ENCODE results near the gene SLC24A3.

SLC24A3 gene

GRCh38 chr20:19453862-19454261, 241.4 kb downstream of the SLC24A3 start:
- H3K4me1 ChIP-seq (ENCODE audit: control insufficient read depth, insufficient read depth, low read length) = no peaks in the 10 kb centered on the region
- H3K4me2 ChIP-seq (ENCODE audit: low read length) = no peak overlapping the region
- H3K9ac ChIP-seq (ENCODE audit: low read depth, low read length) = no peak overlapping the region
- no peaks in the 10 kb centered on the region for H3K9me3 ChIP-seq (replicated peaks; ENCODE audit: low read length)
- no peak overlapping the region for H3K4me3 ChIP-seq (ENCODE audit: low read length)
- H3K36me3 ChIP-seq (ENCODE audit: insufficient read depth, low read length) = no peaks in the 10 kb centered on the region
- H3K27me3 ChIP-seq (ENCODE audit: control insufficient read depth, insufficient read depth, low read length) = no peaks in the 10 kb centered on the region

GRCh38 chr20:19456595-19457395, 244.4 kb downstream of the SLC24A3 start:
- H3K4me1 ChIP-seq (ENCODE audit: control insufficient read depth, insufficient read depth, low read length) = peaks cover 9% of the 10 kb centered on the region

GRCh38 chr20:19457611-19458010, 245.2 kb downstream of the SLC24A3 start:
- H3K4me2 ChIP-seq (ENCODE audit: low read length) = no peak overlapping the region
- no peaks in the 10 kb centered on the region for H3K27me3 ChIP-seq (ENCODE audit: control insufficient read depth, insufficient read depth, low read length)
- H3K4me1 ChIP-seq (ENCODE audit: control insufficient read depth, insufficient read depth, low read length) = peaks cover 9% of the 10 kb centered on the region
- no peaks in the 10 kb centered on the region for H3K9me3 ChIP-seq (replicated peaks; ENCODE audit: low read length)
- H3K4me3 ChIP-seq (ENCODE audit: low read length) = no peak overlapping the region
- H3K9ac ChIP-seq (ENCODE audit: low read depth, low read length) = no peak overlapping the region
- no peaks in the 10 kb centered on the region for H3K36me3 ChIP-seq (ENCODE audit: insufficient read depth, low read length)

More at GRCh38 chr20:19456595-19457395, 244.4 kb downstream of the SLC24A3 start:
- no peaks in the 10 kb centered on the region for H3K36me3 ChIP-seq (ENCODE audit: insufficient read depth, low read length)
- H3K4me3 ChIP-seq (ENCODE audit: low read length) = no peak overlapping the region
- H3K4me2 ChIP-seq (ENCODE audit: low read length) = no peak overlapping the region
- no peak overlapping the region for H3K9ac ChIP-seq (ENCODE audit: low read depth, low read length)
- no peaks in the 10 kb centered on the region for H3K9me3 ChIP-seq (replicated peaks; ENCODE audit: low read length)
- H3K27me3 ChIP-seq (ENCODE audit: control insufficient read depth, insufficient read depth, low read length) = no peaks in the 10 kb centered on the region

DNA sequence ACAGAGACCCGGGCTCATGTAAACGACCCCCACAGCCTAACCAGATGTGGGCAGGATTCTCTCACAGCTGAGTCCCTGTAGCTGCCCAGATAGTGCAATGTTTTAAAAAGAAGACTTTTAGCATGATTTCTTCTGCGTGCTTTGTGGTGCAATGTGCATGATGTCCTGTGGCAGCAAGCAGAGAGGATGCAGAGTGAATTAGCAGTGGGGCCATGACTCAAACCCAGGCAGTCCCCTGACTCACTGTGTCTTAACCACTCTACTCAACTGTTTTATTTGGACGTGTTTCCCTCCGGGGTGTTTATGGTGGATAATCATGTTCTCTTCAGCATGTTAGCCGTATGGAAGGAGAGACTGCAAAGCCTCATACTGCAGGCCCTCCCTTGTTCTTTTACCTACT, 247.9 kb downstream of the SLC24A3 start:
- H3K9me3 ChIP-seq (replicated peaks; ENCODE audit: low read length) = no peaks in the 10 kb centered on the region
- peaks cover 9% of the 10 kb centered on the region for H3K4me1 ChIP-seq (ENCODE audit: control insufficient read depth, insufficient read depth, low read length)
- H3K4me2 ChIP-seq (ENCODE audit: low read length) = no peak overlapping the region

GRCh38 chr20:19462491-19462890, 250.0 kb downstream of the SLC24A3 start:
- Histone ChIP-seq H3K9ac (ENCODE audit: low read depth, low read length) (no peak overlapping the region), H3K4me1 (ENCODE audit: control insufficient read depth, insufficient read depth, low read length) (peaks cover 9% of the 10 kb centered on the region), H3K4me2 (ENCODE audit: low read length) (no peak overlapping the region)

More for the DNA sequence above, 247.9 kb downstream of the SLC24A3 start:
- no peak overlapping the region for H3K4me3 ChIP-seq (ENCODE audit: low read length)
- no peaks in the 10 kb centered on the region for H3K36me3 ChIP-seq (ENCODE audit: insufficient read depth, low read length)
- no peak overlapping the region for H3K9ac ChIP-seq (ENCODE audit: low read depth, low read length)
- H3K27me3 ChIP-seq (ENCODE audit: control insufficient read depth, insufficient read depth, low read length) = no peaks in the 10 kb centered on the region

GRCh38 chr20:19463597-19463996, 251.2 kb downstream of the SLC24A3 start:
- H3K4me2 ChIP-seq (ENCODE audit: low read length) = no peak overlapping the region
- H3K4me1 ChIP-seq (ENCODE audit: control insufficient read depth, insufficient read depth, low read length) = peaks cover 9% of the 10 kb centered on the region
- no peaks in the 10 kb centered on the region for H3K36me3 ChIP-seq (ENCODE audit: insufficient read depth, low read length)
- no peak overlapping the region for H3K4me3 ChIP-seq (ENCODE audit: low read length)
- H3K9ac ChIP-seq (ENCODE audit: low read depth, low read length) = no peak overlapping the region
- H3K9me3 ChIP-seq (replicated peaks; ENCODE audit: low read length) = no peaks in the 10 kb centered on the region
- H3K27me3 ChIP-seq (ENCODE audit: control insufficient read depth, insufficient read depth, low read length) = no peaks in the 10 kb centered on the region

More at GRCh38 chr20:19462491-19462890, 250.0 kb downstream of the SLC24A3 start:
- Histone ChIP-seq H3K36me3 (ENCODE audit: insufficient read depth, low read length) (no peaks in the 10 kb centered on the region), H3K9me3 (replicated peaks; ENCODE audit: low read length) (no peaks in the 10 kb centered on the region), H3K4me3 (ENCODE audit: low read length) (no peak overlapping the region), H3K27me3 (ENCODE audit: control insufficient read depth, insufficient read depth, low read length) (no peaks in the 10 kb centered on the region)

- H3K4me3 ChIP-seq (ENCODE audit: low read length) = no peak overlapping the region
- no peak overlapping the region for H3K9ac ChIP-seq (ENCODE audit: low read depth, low read length)
- peaks cover 5% of the 10 kb centered on the region for H3K4me1 ChIP-seq (ENCODE audit: control insufficient read depth, insufficient read depth, low read length)
- no peaks in the 10 kb centered on the region for H3K27me3 ChIP-seq (ENCODE audit: control insufficient read depth, insufficient read depth, low read length)
- no peak overlapping the region for H3K4me2 ChIP-seq (ENCODE audit: low read length)
- no peaks in the 10 kb centered on the region for H3K9me3 ChIP-seq (replicated peaks; ENCODE audit: low read length)
- no peaks in the 10 kb centered on the region for H3K36me3 ChIP-seq (ENCODE audit: insufficient read depth, low read length)
Observed at GRCh38 chr20:19465536-19465935, 253.1 kb downstream of the SLC24A3 start.

GRCh38 chr20:19466206-19466928, 253.9 kb downstream of the SLC24A3 start:
- Histone ChIP-seq H3K4me3 (ENCODE audit: low read length) (no peak overlapping the region), H3K4me2 (ENCODE audit: low read length) (no peak overlapping the region), H3K4me1 (ENCODE audit: control insufficient read depth, insufficient read depth, low read length) (no peaks in the 10 kb centered on the region)

GRCh38 chr20:19473216-19473921, 260.9 kb downstream of the SLC24A3 start:
- H3K4me2 ChIP-seq (ENCODE audit: low read length) = no peak overlapping the region
- H3K9me3 ChIP-seq (replicated peaks; ENCODE audit: low read length) = no peaks in the 10 kb centered on the region
- no peaks in the 10 kb centered on the region for H3K36me3 ChIP-seq (ENCODE audit: insufficient read depth, low read length)
- no peak overlapping the region for H3K9ac ChIP-seq (ENCODE audit: low read depth, low read length)
- H3K27me3 ChIP-seq (ENCODE audit: control insufficient read depth, insufficient read depth, low read length) = no peaks in the 10 kb centered on the region
- no peaks in the 10 kb centered on the region for H3K4me1 ChIP-seq (ENCODE audit: control insufficient read depth, insufficient read depth, low read length)
- no peak overlapping the region for H3K4me3 ChIP-seq (ENCODE audit: low read length)

More at GRCh38 chr20:19466206-19466928, 253.9 kb downstream of the SLC24A3 start:
- no peaks in the 10 kb centered on the region for H3K36me3 ChIP-seq (ENCODE audit: insufficient read depth, low read length)
- no peaks in the 10 kb centered on the region for H3K27me3 ChIP-seq (ENCODE audit: control insufficient read depth, insufficient read depth, low read length)
- no peaks in the 10 kb centered on the region for H3K9me3 ChIP-seq (replicated peaks; ENCODE audit: low read length)
- H3K9ac ChIP-seq (ENCODE audit: low read depth, low read length) = no peak overlapping the region

DNA sequence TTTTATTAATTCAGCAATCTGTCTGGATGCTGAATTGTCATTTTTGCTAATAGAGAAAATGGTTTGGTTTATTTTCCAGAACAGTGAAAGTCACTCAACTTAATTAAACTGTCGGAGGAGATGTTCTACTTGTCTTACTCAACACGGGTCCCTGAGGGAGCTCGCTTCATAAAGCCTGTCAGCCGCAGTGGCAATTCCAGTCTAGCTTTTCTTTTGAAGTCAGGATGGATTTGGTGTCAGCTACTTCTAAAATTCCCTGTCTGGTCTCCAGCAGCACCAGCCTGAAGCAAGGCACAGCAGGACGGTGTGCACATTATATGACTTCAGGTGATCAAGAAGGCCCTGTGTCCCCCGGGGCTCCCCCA, 261.5 kb downstream of the SLC24A3 start:
- no peak overlapping the region for H3K9ac ChIP-seq (ENCODE audit: low read depth, low read length)
- no peaks in the 10 kb centered on the region for H3K27me3 ChIP-seq (ENCODE audit: control insufficient read depth, insufficient read depth, low read length)
- no peaks in the 10 kb centered on the region for H3K9me3 ChIP-seq (replicated peaks; ENCODE audit: low read length)
- H3K4me2 ChIP-seq (ENCODE audit: low read length) = no peak overlapping the region
- H3K4me3 ChIP-seq (ENCODE audit: low read length) = no peak overlapping the region
- no peaks in the 10 kb centered on the region for H3K4me1 ChIP-seq (ENCODE audit: control insufficient read depth, insufficient read depth, low read length)
- no peaks in the 10 kb centered on the region for H3K36me3 ChIP-seq (ENCODE audit: insufficient read depth, low read length)

GRCh38 chr20:19478320-19478895, 266.0 kb downstream of the SLC24A3 start:
- Histone ChIP-seq H3K4me2 (ENCODE audit: low read length) (no peak overlapping the region), H3K4me1 (ENCODE audit: control insufficient read depth, insufficient read depth, low read length) (no peaks in the 10 kb centered on the region), H3K4me3 (ENCODE audit: low read length) (no peak overlapping the region), H3K9ac (ENCODE audit: low read depth, low read length) (no peak overlapping the region), H3K36me3 (ENCODE audit: insufficient read depth, low read length) (no peaks in the 10 kb centered on the region), H3K27me3 (ENCODE audit: control insufficient read depth, insufficient read depth, low read length) (no peaks in the 10 kb centered on the region), H3K9me3 (replicated peaks; ENCODE audit: low read length) (no peaks in the 10 kb centered on the region)
